Stimulated activated CD8-positive, alpha-beta memory T cell treated with anti-CD3 and anti-CD28 coated beads, Interleukin-15, amount 100 ng/mL, for 4 hours (primary cell): ENCODE measurements around the gene TRIM75.
"Not testable (repeated sequence)": the region's sequence is repeated elsewhere in the genome, so short reads cannot be mapped to it uniquely, and the experiment has no call there.

Source experiments
- DNase-seq, 2 donors: peaks; one replicate each; pipeline ENCODE4 v3.0.0-alpha.2; 2020; ENCODE audit warnings: low read depth in 2 of 2

TRIM75 gene

DNA sequence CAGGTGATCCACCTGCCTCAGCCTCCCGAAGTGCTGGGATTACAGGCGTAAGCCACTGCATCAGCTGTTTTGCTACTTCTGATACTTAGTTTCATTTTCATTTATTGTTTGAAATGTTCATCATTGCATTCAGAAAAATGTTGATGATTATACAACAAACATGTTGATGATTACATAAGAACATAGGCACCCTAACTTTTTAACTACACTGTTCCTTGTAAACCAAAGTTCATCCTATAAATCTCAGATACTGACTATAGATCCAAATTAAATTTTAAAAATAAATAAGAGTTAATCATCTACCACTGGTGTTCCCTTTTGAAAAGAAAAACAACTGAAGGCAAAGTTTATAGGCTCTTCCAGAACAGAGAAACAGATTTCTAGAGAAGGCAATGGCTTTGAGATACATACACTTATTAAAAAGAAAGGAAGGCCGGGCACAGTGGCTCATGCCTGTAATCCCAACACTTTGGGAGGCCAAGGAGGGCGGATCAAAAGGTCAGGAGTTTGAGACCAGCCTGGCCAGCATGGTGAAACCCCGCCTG lies 23.4 kb downstream of the TRIM75 start:
- DNase-seq = no peak

DNA sequence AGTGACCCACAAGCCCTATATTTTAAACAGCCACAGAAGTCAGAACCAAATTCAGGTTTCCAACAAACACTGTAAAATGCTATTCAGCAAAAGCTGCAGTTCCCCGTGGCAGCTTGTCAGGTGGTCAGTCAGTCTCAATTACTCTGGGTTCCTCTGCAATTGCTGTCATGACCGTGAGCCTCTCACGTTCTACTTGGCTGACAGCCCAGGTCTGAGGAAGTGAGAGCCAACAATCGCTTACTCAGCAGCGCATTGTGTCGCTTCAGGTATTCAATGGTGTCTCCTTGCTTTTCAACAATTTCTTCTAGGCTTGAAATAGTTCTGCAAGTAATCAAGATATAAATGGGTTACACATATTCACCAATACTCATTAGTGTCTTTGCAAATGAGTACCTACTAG lies 25.8 kb downstream of the TRIM75 start:
- DNase-seq = no peak

DNA sequence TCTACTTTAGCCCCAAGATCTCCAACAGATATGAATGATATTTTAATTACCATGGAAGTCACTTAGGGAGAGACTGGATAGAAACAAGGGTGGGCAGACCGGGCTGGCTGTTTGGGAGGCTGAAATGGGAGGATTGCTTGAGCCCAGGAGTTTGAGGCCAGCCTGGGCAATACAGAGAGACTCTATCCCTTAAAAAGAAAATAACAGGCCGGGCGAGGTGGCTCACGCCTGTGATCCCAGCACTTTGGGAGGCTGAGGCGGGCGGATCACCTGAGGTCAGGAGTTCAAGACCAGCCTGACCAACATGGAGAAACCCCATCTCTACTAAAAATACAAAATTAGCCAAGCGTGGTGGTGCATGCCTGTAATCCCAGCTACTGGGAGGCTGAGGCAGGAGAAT lies 31.1 kb downstream of the TRIM75 start:
- not testable (repeated sequence) for DNase-seq

DNA sequence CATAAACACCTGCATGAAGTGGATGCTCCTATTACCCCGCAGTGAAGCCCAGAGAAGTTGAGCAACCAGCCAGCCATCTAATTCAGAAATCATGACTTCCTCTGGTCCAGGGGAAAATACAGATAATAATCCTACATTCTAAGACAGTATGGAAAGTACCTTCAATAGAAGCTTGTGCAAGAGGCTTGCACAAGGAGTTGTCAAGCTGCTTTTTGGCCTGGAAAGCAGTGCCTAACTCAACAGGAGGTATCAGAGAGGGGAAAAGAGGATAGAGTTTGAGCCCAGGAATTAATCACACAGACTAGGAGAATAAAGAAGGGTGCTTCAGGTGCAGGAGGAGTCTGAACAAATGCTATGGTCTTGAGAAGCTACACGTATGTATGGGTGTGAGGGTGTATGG lies 32.3 kb downstream of the TRIM75 start:
- DNase-seq = no peak

DNA sequence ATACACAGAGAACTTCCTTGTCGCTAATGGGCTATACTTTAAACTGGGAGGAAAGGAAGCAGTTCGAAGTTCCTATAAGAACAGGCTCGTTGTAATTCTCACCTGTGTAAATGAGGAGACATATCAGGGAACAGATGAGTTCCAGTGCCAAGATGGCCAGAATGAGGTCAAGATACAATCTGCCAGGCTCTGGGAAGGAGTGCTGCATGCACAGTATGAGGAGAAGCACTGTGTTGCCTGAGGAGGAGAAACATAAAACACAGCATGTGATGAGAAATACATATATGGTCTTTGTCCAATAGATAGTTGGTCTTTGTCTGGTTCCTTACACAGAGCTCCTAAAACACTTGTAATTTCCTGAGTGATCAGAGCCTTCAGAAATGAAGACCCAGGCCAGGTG lies 34.7 kb downstream of the TRIM75 start:
- no peak for DNase-seq

DNA sequence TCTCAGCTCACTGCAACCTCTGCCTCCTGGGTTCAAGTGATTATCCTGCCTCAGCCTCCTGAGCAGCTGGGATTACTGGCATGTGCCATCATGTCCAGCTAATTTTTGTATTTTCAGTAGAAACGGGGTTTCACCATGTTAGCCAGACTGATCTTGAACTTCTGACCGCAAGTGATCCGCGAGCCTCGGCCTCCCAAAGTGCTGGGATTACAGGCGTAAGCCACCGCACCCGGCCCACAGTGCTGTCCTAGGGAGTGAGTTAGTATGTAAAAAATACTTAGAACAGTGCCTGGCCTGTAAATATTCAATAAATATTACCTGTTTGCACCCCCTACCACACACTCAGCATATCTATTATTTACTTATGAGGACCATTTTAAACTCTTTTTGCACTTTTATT lies 38.5 kb downstream of the TRIM75 start:
- not testable (repeated sequence) for DNase-seq

DNA sequence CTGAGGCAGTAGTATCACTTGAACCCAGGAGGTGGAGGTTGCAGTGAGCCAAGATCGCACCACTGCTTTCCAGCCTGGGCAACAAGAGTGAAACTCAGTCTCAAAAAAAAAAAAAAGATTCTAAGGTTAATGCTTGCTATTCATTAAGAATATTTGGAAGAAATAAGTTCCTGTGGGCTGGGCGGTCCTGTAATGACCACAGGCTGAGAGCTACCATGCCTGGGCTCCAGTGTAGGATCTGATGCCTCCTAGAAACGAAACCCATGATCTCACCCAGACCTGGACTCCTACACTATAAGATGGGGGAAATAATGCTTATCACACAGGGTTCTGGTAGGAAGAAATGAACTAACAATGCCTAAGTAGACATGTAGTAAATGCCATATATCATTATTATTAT lies 41.2 kb downstream of the TRIM75 start:
- no peak for DNase-seq

DNA sequence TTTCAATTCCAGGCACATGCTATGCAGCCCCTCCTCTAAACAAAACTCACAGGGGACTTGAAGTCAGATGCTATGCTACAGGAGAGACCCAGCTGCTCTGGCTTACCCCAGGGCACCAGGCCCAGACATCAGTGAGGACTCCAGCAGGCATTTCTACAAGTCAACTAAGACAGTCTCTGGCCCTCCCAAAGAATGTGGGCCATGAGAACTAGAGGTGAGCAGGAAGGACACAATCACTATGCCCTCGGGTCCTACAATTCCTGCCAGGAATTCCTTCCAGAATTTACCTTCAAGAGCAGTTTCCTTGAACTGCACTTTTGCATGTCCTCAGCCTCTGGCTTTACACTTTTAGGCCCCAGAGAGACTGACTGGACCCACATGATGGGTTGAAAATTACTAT lies 41.6 kb downstream of the TRIM75 start:
- no peak for DNase-seq

DNA sequence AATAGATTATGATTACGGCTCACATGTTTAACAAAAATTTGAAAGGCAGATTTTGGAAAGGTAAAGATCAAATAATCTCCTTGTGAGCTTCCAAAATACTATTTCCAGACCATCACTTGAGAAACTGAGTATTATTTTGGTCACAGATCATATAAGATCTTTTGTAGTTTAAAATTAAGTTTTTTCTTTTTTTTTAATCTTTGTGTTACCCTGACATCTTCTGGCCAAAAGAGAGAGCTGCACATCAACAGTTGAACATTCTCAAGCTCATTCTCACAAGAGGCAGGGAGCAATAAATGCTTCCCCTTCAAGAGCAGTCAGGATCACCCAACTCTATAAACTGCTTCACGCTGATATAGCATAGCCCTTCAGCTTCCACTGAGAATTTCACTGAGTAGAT lies 43.1 kb downstream of the TRIM75 start:
- no peak for DNase-seq

DNA sequence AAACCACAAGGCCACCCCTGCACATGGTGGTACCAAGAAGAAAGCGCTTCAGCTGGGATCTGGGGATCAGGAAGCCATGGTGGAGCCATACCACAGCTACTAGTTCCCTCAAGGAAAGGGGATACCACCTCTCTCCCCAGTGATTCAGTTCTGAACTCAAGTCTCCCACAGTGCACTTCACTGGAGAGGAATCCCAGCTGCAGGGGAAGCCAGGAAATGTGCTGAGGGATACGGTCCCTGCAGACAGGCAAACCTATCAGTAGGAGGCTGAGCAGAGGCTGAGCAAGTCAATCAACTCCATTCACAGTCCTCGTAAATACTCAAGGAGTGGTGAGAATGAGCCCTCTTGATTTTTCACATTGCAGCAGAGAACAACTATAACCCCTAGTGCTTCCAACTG lies 48.0 kb downstream of the TRIM75 start:
- no peak for DNase-seq

DNA sequence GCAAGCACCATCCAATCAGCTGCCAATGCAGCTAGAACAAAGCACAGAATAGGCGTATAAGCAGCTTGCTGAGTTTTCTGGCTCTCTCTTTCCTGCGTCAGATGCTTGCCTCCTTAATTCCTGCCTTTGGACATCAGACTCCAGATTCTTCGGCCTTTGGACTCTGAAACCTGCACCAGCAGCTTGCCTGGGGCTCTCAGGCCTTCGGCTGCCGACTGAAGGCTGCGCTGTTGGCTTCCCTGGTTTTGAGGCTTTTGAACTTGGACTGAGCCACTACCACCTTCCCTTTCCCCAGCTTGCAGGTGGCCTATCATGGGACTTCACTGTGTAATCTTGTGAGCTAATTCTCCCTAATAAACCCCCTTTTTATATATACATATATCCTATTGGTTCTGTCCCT lies 52.9 kb downstream of the TRIM75 start:
- DNase-seq = no peak
